Stimulated activated CD8-positive, alpha-beta memory T cell treated with anti-CD3 and anti-CD28 coated beads, Interleukin-15, amount 100 ng/mL, for 1 hour (primary cell): ENCODE data around the gene RCC1.
A peak's percentile ranks its signal among the peaks of the same experiment; 100 is the strongest.
"Not testable (repeated sequence)": the region's sequence is repeated elsewhere in the genome, so short reads cannot be mapped to it uniquely, and the experiment has no call there.

ENCODE experiments used
- DNase-seq: peaks from one replicate; pipeline ENCODE4 v3.0.0-alpha.2; 2020; ENCODE audit warnings: low read depth

RCC1 gene

DNA sequence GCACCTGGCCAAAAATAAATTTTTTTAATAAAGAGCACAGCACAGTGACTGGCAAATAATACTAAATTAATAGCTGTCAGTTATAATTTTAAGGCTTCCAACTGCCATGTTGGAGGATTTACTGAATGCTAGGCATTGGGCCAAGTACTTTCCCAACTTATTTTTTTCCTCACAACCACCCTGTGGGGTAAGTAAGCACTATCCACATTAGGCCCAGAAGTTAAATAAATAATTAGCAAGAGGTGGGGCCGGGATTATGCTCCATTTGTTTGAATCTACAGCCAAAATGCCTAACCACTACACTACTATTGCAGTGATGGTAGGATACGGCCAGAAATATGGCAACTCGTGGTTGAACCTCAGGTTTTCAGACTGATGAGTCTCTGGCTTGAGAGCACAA, 42.5 kb downstream of the RCC1 start:
- DNase-seq, result no peak

DNA sequence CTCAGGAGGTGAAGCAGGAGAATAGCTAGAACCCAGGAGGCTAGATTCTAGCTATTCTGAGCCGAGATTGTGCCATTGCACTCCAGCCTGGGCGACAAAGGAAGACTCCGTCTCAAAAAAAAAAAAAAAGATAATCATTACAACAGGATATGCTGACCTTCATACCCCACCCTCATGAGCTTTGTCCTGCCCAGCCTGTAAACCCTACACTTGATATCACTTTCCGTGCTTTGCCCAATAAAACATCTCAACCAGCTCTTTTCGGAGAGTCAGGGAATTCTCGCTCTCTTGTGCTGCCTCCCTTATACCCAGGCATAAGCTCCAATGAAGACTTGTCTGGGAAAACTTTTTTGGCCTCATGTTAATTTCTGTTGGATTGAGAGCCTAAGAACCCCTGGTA, 45.5 kb downstream of the RCC1 start:
- no peak for DNase-seq

DNA sequence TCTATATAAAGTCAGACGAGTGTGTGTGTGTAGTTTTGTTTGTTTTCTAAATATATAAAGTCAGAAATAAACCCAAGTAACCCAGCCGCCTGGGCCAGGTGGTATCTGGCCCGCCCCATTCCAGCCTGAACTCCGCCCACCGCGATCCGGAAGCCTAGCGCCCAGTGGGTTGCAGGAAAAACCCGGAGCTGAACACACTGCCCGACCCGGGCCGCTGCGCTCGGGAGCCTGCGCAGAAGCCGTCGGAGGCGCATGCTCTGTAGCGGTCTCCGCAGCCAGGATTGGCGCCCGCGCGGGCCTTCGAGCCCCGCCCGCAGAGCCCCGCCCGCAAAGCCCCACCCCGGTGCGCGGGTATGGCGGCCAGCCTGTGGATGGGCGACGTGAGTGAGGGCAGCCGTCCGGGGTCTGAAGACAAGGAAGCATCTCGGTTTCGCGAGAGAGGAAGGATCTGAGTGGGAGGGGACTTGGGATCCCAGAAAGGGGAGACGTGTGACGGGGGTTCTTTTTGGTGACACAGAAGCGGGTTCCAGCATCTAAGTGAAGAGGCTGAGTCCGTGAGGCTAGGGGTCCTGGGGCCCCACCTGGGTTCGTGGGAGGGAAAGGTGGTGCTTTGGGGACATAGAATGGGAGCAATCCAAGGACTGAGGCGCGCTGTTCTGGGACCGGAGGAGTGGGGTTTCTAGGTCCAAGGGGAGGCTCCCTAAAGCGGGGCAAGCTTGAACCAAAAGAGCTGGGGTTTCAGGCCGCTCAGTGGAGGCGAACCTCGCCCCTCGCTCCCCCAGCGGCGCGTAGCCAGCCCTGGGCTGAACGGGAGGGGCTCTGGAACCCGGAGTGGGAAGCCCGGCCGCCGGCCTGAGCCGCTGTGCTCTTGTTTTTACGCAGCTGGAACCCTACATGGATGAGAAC, 47.2 kb downstream of the RCC1 start, which contains the start of gene TRNAU1AP:
Gene TRNAU1AP (plus strand): TSS at position 328 of the 906 bp plus-strand sequence. CDS start 26 bp downstream, at position 354.
- DNase-seq, result peak; percentile 95

DNA sequence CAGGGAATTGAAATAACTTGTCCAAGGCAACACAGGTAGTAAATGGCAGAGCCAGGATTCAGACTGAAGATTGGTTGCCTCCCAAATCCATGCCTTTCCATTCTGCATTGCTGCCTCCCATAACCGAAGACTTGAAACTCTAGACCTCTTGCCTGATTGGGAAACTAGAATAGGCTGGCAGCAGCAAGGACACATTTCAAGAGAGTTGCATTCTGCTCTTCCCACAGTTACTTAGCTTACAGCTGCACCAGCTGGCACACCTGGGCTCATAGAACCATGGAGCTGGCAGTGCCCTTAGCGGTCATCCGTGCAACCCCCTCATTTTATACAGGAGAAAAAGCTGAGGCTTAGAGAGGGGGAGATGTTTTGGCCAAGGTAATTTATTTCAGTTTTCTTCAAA, 55.0 kb downstream of the RCC1 start:
- DNase-seq, result no peak

DNA sequence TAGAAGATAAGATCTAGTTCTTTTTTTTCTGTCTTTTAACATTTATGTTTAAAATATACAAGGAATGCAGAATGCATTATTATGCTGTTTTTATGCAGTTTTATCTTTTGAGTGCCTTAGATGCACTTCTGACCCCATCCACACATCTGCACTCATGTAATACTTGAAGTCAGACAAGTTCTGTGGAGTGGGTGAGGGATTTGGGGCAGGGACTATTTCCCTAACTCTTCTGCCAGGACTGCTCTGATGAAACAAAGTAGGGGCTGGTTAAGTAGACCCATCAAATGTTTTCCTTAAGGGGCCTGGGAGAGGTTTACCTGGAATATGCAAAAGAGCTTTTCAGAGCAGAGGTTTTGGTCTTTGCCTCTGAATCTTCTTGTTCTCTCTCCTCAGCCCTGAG, 58.5 kb downstream of the RCC1 start:
- no peak for DNase-seq

DNA sequence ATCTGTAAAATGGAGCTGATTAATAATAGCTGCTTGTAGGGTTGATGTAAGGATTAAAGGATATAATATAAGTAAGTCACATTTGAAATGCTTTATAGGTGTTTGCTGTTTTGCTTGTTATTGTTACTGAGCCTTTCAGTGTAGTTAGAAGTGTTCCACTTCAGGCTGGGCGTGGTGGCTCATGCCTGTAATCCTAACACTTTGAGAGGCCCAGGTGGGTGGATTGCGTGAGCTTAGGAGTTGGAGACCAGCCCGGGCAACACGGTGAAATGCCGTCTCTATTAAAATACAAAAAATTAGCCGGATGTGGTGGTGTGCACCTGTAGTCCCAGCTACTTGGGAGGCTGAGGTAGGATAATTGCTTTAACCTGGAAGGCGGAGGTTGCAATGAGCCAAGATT, 59.2 kb downstream of the RCC1 start:
- DNase-seq, result no peak

DNA sequence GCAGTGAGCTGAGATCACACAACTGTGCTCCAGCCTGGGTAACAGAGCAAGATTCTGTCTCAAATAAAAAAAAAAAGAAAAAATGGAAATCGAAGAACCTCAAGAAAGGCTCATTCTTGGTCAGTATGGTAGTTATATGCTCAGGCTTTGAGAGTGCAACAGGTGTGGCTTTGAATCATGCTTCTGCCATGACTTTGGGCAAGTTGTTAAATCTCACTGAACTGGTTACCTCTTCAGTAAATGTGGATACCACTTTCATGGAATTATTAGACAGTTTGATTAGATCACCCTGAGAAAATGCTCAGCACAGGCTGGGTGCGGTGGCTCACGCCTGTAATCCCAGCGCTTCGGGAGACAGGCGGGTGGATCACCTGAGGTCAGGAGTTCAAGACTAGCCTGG, 59.9 kb downstream of the RCC1 start:
- no peak for DNase-seq

DNA sequence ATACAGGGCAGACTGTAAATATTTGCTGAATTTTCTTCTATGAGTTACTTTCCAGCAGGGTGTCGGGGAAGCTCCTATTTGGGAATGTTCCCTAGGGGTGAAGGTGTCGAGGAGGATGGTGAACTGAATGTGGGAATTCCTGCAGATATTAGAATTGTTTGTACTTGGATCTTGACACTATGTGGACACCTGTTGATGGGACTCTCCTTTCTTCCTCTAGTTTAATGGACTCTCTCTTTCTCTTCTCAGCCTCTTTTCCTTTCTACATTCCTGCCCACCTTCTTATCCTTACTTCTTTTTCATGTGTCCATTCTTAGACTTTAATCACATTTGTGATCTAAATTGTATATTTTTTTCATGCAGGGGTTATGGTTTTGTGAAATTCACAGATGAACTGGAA, 61.1 kb downstream of the RCC1 start:
- DNase-seq, result no peak

DNA sequence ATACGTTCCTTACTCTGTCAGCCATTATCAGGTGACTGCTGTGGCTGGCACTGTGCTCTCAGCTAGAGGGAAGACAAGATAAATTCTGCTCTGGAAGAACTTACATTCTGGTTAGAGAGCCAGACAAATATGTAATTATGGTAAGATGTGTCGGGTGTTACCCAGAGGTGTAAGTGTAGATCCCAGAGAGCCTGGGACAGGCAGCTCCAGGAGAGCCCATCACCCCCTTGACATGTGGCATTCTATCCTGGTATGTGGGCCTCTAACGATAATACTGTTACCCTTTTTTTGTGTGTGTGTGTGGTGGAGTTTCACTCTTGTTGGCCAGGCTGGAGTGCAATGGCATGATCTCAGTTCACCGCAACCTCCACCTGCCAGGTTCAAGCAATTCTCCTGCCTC, 66.1 kb downstream of the RCC1 start:
- DNase-seq, result no peak

DNA sequence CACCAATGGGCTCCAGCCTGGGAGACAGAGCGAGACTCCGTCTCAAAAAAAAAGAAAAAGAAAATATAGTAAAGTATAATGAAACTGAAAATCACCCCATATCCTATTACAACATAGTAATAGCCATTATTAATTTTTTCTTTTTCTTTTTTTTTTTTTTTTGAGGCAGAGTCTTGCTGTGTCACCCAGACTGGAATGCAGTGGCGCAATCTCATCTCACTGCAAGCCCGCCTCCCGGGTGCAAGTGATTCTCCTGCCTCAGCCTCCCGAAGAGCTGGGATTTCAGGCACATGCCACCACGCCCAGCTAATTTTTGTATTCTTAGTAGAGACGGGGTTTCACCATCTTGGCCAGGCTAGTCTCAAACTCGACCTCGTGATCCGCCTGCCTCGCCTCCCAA, 67.0 kb downstream of the RCC1 start:
- not testable (repeated sequence) for DNase-seq

DNA sequence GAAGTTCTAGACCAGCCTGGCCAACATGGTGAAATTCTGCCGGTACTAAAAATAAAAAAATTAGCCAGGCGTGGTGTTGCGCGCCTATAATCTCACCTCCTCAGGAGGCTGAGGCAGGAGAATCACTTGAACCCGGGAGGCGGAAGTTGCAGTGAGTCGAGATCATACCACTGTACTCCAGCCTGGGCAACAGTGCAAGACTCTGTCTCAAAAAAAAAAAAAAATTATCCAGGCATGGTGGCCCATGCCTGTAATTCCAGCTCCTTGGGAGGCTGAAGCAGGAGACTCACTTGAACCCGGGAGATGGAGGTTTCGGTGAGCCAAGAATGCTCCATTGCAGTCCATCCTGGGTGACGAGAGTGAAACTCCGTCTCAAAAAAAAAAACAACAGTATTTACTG, 67.7 kb downstream of the RCC1 start:
- DNase-seq, result no peak

DNA sequence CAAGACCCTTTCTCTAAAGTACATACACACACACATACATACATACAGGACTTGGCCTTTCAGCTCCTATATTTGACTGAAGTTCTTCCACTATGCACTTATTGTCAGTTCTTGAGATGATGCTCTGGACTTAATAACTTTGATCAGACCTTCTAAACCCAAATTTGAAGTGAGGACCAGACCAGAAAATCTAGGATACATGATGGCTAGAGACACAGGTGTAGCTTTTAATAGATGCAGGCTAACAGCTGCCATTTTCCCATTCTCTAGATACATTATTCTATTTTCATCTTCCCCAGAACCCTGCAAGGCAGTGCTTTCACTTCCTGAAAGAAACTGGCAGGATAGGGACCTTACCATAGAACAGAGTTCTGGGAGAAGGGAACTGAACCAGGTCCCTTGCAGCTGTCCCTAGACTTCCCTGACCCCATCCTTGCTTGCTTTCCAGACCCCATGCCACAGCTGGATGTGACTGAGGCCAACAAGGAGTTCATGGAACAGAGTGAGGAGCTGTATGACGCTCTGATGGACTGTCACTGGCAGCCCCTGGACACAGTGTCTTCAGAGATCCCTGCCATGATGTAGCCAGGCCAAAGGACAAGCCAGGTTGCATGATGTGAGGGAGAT, 71.3 kb downstream of the RCC1 start:
- DNase-seq, result no peak

DNA sequence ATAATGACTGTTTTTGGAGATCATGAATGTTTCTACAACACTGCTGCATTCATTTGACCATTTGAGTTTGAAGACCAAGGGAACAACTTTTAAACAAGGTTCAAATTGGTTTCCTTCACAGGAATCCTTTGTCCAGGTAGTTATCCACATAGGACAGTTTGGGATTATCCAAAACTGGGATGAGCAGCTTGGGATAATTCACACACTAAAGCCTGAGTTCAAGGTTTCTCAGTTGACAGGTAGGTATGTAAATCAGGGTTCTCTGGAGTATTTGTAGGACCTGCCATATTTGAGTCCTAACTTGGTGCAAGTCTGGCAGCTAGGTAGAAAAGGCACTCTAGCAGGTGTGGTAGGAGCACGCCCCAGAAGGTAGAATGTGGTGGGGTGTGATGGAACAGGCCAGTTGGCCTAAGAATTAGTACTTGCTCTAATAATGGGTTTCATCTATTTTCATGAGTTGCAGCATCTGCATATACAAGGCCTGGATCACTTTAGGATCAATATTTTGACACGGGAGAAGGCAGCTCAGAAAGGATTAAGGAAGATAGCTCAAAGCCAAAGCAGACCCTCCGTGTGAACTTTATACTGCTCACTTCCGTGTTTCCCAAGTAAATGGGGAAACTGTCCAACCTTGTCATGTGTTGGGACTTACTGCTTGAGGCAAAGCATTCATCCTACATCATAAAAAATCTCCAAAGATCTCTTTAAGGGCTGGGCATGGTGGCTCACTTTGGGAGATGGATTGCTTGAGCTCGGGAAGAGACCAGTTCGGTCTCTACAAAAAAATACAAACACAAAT, 72.1 kb downstream of the RCC1 start:
- DNase-seq, result no peak

DNA sequence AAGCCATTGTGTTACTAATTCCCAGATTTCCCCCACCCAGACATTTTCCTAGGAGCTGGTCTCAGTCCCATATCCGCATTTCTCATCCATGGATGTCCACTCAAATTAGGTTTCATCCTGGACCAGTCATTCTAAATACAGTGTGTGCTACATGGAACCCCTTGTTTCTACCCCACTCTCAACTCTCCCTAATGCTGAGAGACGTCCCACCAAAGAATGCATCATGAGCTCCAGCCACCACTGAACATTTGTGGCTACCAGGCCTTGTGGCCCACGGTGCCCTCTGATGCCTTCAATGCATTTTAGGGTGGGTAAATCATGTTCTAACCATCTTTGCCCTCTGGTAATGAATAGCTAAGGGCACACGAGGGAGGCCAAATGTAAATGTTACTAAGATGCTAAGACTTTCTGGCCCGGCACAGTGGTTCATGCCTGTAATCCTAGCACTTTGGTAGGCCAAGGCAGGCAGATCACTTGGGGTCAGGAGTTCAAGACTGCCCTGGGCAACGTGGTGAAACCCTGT, 72.9 kb downstream of the RCC1 start:
- no peak for DNase-seq

DNA sequence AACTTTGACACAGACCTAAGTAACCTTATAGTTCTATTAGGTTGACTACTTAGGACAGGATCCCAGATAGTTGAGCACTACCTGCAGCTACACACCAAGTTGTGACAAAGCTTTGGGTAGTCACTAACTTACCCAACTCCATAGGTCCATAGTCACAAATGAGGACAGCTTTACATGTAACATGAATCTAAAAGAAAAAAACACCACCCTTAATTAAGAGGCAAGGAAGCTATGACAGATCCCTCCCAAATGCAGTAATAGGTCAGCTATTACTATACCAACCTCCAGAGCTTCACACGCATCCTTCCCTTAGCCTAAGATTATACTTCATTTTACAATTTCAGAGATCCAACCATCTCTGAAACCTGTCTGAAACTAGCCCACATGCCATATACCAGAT, 73.6 kb downstream of the RCC1 start:
- no peak for DNase-seq

DNA sequence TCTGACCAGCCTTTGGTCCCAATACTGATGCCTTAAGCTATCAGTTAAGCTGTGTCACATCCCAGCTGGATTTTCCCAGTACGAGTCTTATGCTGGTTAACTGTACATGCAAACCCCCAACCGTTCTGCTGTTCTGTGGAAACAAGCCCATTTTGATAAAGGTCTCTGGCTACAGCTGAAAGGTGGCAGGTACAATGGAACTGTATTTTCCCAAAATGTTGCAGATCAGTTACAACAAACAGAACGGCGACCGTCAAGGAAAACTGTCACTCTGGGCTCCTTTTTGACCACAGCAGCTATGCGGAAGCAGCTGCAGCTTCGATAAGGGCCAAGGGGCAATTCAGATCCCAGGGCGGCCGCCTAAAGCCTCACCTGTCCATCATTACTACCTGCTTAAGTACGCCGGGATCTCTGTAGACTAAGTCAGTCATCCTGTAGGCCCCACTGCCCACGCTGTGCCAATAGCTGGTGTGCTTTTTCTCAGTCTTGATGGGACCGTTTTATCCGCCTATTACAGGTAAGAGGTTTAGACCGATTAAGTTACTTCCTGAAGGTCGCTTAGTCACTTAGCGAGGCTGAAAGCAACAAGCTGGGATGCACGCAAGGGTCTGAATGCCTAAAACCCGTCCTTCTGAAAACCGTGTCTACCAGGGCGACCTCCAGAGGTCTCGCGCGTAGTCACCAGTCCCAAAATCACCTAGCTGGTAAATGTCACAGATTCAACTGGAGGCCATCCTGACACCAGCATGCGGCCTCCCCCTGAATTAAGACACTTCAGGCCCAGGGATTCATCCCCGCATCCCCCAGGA, 75.1 kb downstream of the RCC1 start:
- peak; percentile 35 for DNase-seq

DNA sequence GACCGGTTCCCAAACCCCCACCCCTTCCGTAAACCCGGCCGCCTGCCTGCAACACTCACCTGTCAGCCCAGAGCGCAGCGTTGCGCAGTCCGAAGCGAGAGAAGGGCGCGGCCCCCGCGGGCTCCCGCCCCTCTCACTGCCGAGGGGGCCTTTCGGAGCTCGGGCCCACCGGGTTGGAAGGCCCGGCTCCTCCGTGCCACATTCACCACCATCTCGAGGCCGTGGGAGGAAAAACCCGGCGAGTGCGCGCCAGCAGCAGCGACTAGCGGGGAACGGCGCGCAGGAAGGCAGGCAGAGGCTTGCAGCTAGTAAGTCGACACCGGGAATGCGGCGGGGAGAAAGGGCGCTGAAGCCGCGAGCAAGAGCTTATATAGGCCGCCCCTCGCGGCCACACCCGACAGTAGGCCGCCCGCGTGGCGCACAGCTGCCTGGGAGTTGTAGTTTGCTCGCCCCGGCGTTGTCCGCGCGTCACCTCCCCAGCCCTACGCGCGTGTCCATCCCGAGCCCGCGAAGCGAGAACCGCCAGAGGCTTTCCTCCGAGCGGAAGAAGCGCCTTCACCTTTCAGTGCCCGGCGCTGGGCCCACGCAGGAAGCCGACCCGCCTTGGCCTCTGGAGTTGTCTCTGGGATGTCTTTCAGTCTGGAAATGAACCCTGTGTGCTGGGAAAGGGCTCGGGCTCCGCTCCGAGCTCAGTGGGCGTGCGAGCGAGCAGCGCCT, 75.8 kb downstream of the RCC1 start:
- peak; percentile 84 for DNase-seq

DNA sequence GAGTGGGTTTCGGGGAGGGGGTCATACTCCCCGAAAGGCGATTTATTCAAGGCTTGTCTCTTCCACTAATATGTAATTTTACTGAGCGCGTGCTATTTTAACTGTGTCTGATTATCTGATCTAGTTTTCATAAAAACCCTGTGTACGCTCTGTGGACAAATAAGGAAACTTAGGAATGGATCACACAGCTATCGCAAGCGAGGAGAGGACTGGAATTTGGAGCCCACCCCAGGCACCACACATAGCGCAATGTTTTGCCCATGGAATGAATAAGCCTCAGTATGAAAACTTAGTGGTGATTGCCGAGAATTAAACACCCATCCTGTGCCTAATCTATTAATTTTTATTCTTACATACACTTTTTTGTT, 76.4 kb downstream of the RCC1 start:
- no peak for DNase-seq

DNA sequence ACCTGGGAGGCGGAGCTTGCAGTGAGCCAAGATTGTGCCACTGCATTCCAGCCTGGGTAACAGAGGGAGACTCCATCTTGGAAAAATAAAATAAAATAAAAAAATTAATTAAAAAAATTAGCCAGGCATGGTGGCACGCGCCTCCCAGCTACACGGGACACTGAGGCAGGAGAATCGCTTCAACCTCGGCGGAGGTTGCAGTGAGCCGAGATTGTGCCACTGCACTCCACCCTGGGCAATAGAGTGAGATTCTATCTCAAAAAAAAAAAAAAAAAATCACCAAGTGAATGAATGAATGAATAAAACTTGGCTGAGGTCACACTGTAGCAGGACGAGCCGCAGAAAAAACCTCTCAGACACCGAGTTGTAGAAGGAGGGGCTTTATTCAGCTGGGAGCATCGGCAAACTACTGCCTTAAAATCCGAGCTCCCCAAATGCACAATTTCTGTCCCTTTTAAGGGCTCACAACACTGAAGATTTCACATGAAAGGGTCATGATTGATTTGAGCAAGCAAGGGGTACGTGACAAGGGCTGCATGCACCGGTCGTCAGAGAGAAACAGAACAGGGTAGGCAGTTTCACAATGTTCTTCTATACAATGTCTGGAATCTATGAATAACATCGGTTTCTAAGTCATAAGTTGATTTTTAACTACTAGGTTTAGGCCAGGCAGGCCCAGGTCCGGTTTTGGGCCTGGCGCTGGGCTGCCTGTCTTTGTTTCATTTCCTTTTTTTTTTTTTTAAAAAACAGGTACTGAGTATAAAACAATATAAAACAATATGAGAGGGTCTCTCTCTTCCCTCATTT, 80.9 kb downstream of the RCC1 start:
- not testable (repeated sequence) for DNase-seq
